CD14-positive monocyte (primary cell): Measurements from ENCODE around the gene RHNO1. TPM values are rescaled to one million over a fixed set of nuclear protein-coding genes. Genes with fewer than 3 reads are reported as not detected.

Experiments
- DNase-seq, 3 donors: peaks; one replicate each; pipeline ENCODE4 v3.0.0-alpha.2; 2011 to 2022
- H2AFZ ChIP-seq: 2 replicates; pipeline ENCODE4 v1.6.0; 2012; ENCODE audit warnings: mild to moderate bottlenecking, low read depth, low read length, inconsistent platforms; ENCODE audit not compliant: insufficient read depth, poor library complexity, severe bottlenecking
- H3K27ac ChIP-seq, 2 donors: 1 replicate in 1 of 2; 2 replicates in 1 of 2; pipeline ENCODE4 v1.5.1; 2012 to 2013; ENCODE audit warnings: low read length in 2 of 2, control low read depth in 1 of 2, inconsistent platforms in 1 of 2, low read depth in 1 of 2, mild to moderate bottlenecking in 1 of 2
- H3K27me3 ChIP-seq, 2 donors: one replicate each; pipeline versions ENCODE4 v1.6.0 to v1.6.1; 2011 to 2013; ENCODE audit warnings: low read length in 2 of 2; ENCODE audit not compliant: control insufficient read depth in 2 of 2, insufficient read depth in 2 of 2
- H3K36me3 ChIP-seq, 2 donors: replicated peaks in 1 of 2; 1 replicate in 1 of 2; 2 replicates in 1 of 2; pipeline versions ENCODE4 v1.5.1 to v1.6.1; 2012 to 2013; ENCODE audit warnings: low read length in 2 of 2, control low read depth in 1 of 2, inconsistent platforms in 1 of 2, mild to moderate bottlenecking in 1 of 2; ENCODE audit not compliant: insufficient read depth in 2 of 2, control insufficient read depth in 1 of 2
- H3K4me1 ChIP-seq, 2 donors: 1 replicate in 1 of 2; 2 replicates in 1 of 2; pipeline versions ENCODE4 v1.5.1 to v1.6.1; 2012 to 2013; ENCODE audit warnings: low read length in 2 of 2, control low read depth in 1 of 2, inconsistent platforms in 1 of 2, mild to moderate bottlenecking in 1 of 2, moderate library complexity in 1 of 2; ENCODE audit not compliant: insufficient read depth in 2 of 2, control insufficient read depth in 1 of 2
- H3K4me2 ChIP-seq: replicated peaks from 2 replicates; pipeline ENCODE3; 2012; ENCODE audit warnings: low read length, moderate library complexity, mild to moderate bottlenecking; ENCODE audit not compliant: poor library complexity, severe bottlenecking; ENCODE audit errors: extremely low read depth
- H3K4me3 ChIP-seq, 3 experiments: fragments of 200-600 bp in 1 of 3; sonication (generic) in 1 of 3; replicated peaks in 1 of 3; 1 replicate in 2 of 3; 2 replicates in 1 of 3; pipeline ENCODE4 v1.5.1; 2011 to 2013; ENCODE audit warnings: low read length in 3 of 3, mild to moderate bottlenecking in 3 of 3, control low read depth in 2 of 3, low read depth in 2 of 3, inconsistent platforms in 1 of 3, moderate library complexity in 1 of 3
- H3K79me2 ChIP-seq: 2 replicates; pipeline ENCODE4 v1.6.0; 2012; ENCODE audit warnings: mild to moderate bottlenecking, control low read depth, inconsistent platforms, low read length, moderate library complexity; ENCODE audit not compliant: insufficient read depth
- H3K9ac ChIP-seq: 2 replicates; pipeline ENCODE4 v1.6.0; 2017; ENCODE audit warnings: low read length, mild to moderate bottlenecking; ENCODE audit not compliant: insufficient read depth, poor library complexity, severe bottlenecking
- H3K9me3 ChIP-seq, 2 donors: replicated peaks in 1 of 2; 1 replicate in 1 of 2; 2 replicates in 1 of 2; pipeline versions ENCODE4 v1.5.1 to v1.6.1; 2012 to 2013; ENCODE audit warnings: low read length in 2 of 2, control low read depth in 1 of 2; ENCODE audit not compliant: control insufficient read depth in 1 of 2, insufficient read depth in 1 of 2
- H4K20me1 ChIP-seq: 2 replicates; pipeline ENCODE4 v1.6.0; 2012; ENCODE audit warnings: mild to moderate bottlenecking, low read length, control low read depth, moderate library complexity; ENCODE audit not compliant: insufficient read depth
- H3K27ac Mint-ChIP-seq, 7 donors: one replicate each; pipeline ENCODE4 v1.8.0; 2020; ENCODE audit warnings: mild to moderate bottlenecking in 7 of 7, mixed read lengths in 7 of 7, moderate library complexity in 6 of 7, inconsistent platforms in 2 of 7
- H3K27me3 Mint-ChIP-seq, 3 donors: one replicate each; pipeline ENCODE4 v1.8.0; 2021 to 2022; ENCODE audit warnings: low read depth in 3 of 3, mild to moderate bottlenecking in 3 of 3, mixed read lengths in 3 of 3, moderate library complexity in 3 of 3, inconsistent platforms in 1 of 3
- H3K36me3 Mint-ChIP-seq, 2 donors: one replicate each; pipeline ENCODE4 v1.8.0; 2020; ENCODE audit warnings: mixed read lengths in 2 of 2, inconsistent platforms in 1 of 2, mild to moderate bottlenecking in 1 of 2
- H3K4me1 Mint-ChIP-seq: one replicate; pipeline ENCODE4 v1.8.0; 2020; ENCODE audit warnings: mild to moderate bottlenecking, mixed read lengths
- H3K4me3 Mint-ChIP-seq, 2 donors: one replicate each; pipeline ENCODE4 v1.8.0; 2020; ENCODE audit warnings: mild to moderate bottlenecking in 2 of 2, mixed read lengths in 2 of 2, moderate library complexity in 1 of 2
- H3K9me3 Mint-ChIP-seq, 7 donors: one replicate each; pipeline ENCODE4 v1.8.0; 2020 to 2022; ENCODE audit warnings: mixed read lengths in 7 of 7, mild to moderate bottlenecking in 6 of 7, moderate library complexity in 6 of 7, inconsistent platforms in 2 of 7
- WGBS: methylation state at CpG from one replicate; pipeline ENCODE4 v1.1.5; 2013; ENCODE audit warnings: missing lambda C conversion rate; ENCODE audit not compliant: insufficient coverage; 5-methylcytosine and 5-hydroxymethylcytosine counted together
- intact Hi-C, 2 donors: fragments of 100-400 bp; cut with micrococcal nuclease; formaldehyde crosslinking; loops; one replicate each; pipeline versions ENCODE4 v1.15.0 to v1.15.1; 2023
- polyA plus RNA-seq, 3 donors: library from polyadenylated mRNA; depleted of rRNA in 1 of 3; unstranded in 2 of 3; stranded (reverse) in 1 of 3; fragments of 300-500 nt in 2 of 3; fragments of >200 nt in 1 of 3; fragmentation: Illumina TruSeq in 2 of 3; gene quantifications; 1 replicate in 2 of 3; 2 replicates in 1 of 3; pipeline ENCODE4 v1.2.3, GENCODE V29; 2012 to 2021
- TF ChIP-seq, protein P1 (sequence below): fragments of 200-600 bp; IDR thresholded peaks from one replicate; pipeline ENCODE4 v1.8.0; 2022; ENCODE audit warnings: antibody characterized with exemption, mild to moderate bottlenecking

RHNO1 gene
- polyA plus RNA-seq, 3 donors: 10.2 to 24.7 (median 19.8) TPM

DNA sequence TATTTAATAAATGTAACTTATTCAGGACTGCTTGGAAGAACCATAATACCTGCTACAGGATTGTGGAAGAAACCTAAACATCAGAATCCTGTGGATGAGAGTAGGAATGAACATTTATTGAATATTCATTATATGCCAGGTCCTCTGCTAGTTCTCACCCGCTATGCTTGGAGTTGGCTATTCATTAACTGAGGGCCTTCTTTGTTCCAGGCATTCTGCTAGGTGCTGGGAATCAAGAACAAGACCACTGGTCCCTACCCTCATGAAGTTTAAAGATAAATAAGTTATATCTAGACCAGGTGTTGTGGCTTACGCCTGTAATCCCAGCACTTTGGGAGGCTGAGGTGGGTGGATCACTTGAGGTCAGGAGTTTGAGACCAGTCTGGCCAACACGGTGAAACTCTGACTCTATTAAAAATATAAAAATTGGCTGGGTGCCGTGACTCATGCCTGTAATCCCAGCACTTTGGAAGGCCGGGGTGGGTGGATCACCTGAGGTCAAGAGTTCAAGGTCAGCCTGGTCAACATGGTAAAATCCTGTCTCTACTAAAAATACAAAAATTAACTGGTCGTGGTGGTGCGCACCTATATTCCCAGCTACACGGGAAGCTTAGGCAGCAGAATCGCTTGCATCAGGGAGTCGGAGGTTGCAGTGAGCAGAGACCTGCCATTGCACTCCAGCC lies 9.9 kb downstream of the RHNO1 start:
- H4K20me1 ChIP-seq: no peaks in the 10 kb centered on the region
- H3K27me3 ChIP-seq: peaks cover 0 to 4% of the 10 kb centered on the region in 2 donors
- H3K36me3 Mint-ChIP-seq: peaks cover 18 to 23% of the 10 kb centered on the region in 2 donors
- H3K4me1 ChIP-seq: peaks cover 12 to 17% of the 10 kb centered on the region in 2 donors
- 100% methylated on average over 8 of the region's 10 CpGs for WGBS
- peaks cover 4 to 11% (median 4%) of the 10 kb centered on the region in 3 donors for H3K27me3 Mint-ChIP-seq
- intact Hi-C loops: no loop called here
- no peak overlapping the region for H2AFZ ChIP-seq
- no peak overlapping the region for H3K27ac ChIP-seq
- TF ChIP-seq, protein P1, sequence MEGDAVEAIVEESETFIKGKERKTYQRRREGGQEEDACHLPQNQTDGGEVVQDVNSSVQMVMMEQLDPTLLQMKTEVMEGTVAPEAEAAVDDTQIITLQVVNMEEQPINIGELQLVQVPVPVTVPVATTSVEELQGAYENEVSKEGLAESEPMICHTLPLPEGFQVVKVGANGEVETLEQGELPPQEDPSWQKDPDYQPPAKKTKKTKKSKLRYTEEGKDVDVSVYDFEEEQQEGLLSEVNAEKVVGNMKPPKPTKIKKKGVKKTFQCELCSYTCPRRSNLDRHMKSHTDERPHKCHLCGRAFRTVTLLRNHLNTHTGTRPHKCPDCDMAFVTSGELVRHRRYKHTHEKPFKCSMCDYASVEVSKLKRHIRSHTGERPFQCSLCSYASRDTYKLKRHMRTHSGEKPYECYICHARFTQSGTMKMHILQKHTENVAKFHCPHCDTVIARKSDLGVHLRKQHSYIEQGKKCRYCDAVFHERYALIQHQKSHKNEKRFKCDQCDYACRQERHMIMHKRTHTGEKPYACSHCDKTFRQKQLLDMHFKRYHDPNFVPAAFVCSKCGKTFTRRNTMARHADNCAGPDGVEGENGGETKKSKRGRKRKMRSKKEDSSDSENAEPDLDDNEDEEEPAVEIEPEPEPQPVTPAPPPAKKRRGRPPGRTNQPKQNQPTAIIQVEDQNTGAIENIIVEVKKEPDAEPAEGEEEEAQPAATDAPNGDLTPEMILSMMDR: no peak
- H3K4me2 ChIP-seq: no peak overlapping the region
- H3K9me3 Mint-ChIP-seq: no peaks in the 10 kb centered on the region
- H3K79me2 ChIP-seq: peaks cover 34% of the 10 kb centered on the region
- no peak overlapping the region for H3K27ac Mint-ChIP-seq
- H3K9me3 ChIP-seq: no peaks in the 10 kb centered on the region
- no peak overlapping the region for H3K4me3 Mint-ChIP-seq
- no peak overlapping the region for H3K9ac ChIP-seq
- no peak overlapping the region for H3K4me3 ChIP-seq
- H3K36me3 ChIP-seq: peaks cover 0 to 17% of the 10 kb centered on the region in 2 donors
- H3K4me1 Mint-ChIP-seq: peaks cover 17% of the 10 kb centered on the region
- no peak for DNase-seq

DNA sequence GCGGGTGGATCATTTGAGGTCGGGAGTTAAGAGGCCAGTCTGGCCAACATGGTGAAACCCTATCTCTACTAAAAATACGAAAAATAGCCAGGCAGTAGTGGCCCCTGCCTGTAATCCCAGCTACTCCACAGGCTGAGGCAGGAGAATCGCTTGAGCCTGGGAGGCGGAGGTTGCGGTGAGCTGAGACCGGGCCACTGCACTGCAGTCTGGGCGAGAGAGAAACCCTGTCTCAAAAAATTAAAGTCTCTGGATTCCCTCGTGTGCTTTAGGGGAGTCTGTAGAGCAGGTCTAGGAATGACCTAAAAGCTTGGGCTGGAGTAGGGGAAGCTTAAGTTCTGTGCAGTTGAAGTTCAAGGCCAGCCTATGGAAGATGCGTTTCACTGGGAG lies 13.0 kb downstream of the RHNO1 start:
- peaks cover 12 to 17% of the 10 kb centered on the region in 2 donors for H3K4me1 ChIP-seq
- no peaks in the 10 kb centered on the region for H4K20me1 ChIP-seq
- Mint-ChIP-seq H3K4me1 (peaks cover 15% of the 10 kb centered on the region), H3K4me3 (peak overlapping the region; percentile 95 to 96), H3K27ac (peak overlapping the region; percentile 57 to 89 (median 70)), H3K27me3 (peaks cover 4 to 14% (median 13%) of the 10 kb centered on the region in 3 donors), H3K36me3 (peaks cover 15 to 22% of the 10 kb centered on the region in 2 donors), H3K9me3 (no peaks in the 10 kb centered on the region)
- H3K4me3 ChIP-seq: peak overlapping the region; percentile 53 to 90 (median 81)
- no peaks in the 10 kb centered on the region for H3K9me3 ChIP-seq
- H3K27ac ChIP-seq: peak overlapping the region in 1 of 2 donors; percentile 49
- no peak for DNase-seq
- H3K27me3 ChIP-seq: peaks cover 0 to 4% of the 10 kb centered on the region in 2 donors
- WGBS: 79% methylated on average over 10 of the region's 10 CpGs
- TF ChIP-seq, protein P1: no peak
- peaks cover 6% of the 10 kb centered on the region for H3K79me2 ChIP-seq
- intact Hi-C loops: loop anchor here in 1 of 2 donors (2.0 kb wide), 1 partner anchor 13 kb away; the partner anchor contains the start of genes FOXM1 and RHNO1
- H3K4me2 ChIP-seq: peak overlapping the region; percentile 100
- H3K9ac ChIP-seq: peak overlapping the region; percentile 50
- H2AFZ ChIP-seq: peak overlapping the region; percentile 97
- H3K36me3 ChIP-seq: peaks cover 0 to 17% of the 10 kb centered on the region in 2 donors
